Neural crest cell (in vitro differentiated cells): ENCODE results near the gene SCAF8. TPM values are rescaled to one million over a fixed set of nuclear protein-coding genes. Genes with fewer than 3 reads are reported as not detected.

ENCODE experiments used
- DNase-seq: peaks from one replicate; pipeline ENCODE4 v3.0.0; 2021; ENCODE audit warnings: low read depth, mixed read lengths, low spot score
- H3K27ac Mint-ChIP-seq: one replicate; pipeline ENCODE4 v1.8.0; 2021; ENCODE audit warnings: mild to moderate bottlenecking, mixed read lengths; ENCODE audit not compliant: unreplicated experiment
- H3K27me3 Mint-ChIP-seq: 2 replicates; pipeline ENCODE4 v1.8.0; 2021; ENCODE audit warnings: low read depth, mild to moderate bottlenecking, mixed read lengths
- H3K36me3 Mint-ChIP-seq: 2 replicates; pipeline ENCODE4 v1.8.0; 2021; ENCODE audit warnings: low read depth, mild to moderate bottlenecking, mixed read lengths
- H3K4me1 Mint-ChIP-seq: 2 replicates; pipeline ENCODE4 v1.8.0; 2021; ENCODE audit warnings: mixed read lengths
- H3K4me3 Mint-ChIP-seq: one replicate; pipeline ENCODE4 v1.8.0; 2021; ENCODE audit warnings: mild to moderate bottlenecking, mixed read lengths
- H3K9me3 Mint-ChIP-seq: 2 replicates; pipeline ENCODE4 v1.8.0; 2021; ENCODE audit warnings: mixed read lengths
- total RNA-seq: library from RNA; stranded (reverse); gene quantifications from 2 replicates; pipeline ENCODE4 v1.2.1, GENCODE V29; 2021
- TF ChIP-seq, protein P1 (sequence below): fragments of 200-600 bp; sonication (generic); conservative IDR thresholded peaks from 2 replicates; pipeline ENCODE4 v1.5.0; 2021; ENCODE audit warnings: antibody characterized with exemption, mild to moderate bottlenecking

Gene SCAF8
- total RNA-seq, 1 donor from 2014 or later, result 63.6 TPM

DNA sequence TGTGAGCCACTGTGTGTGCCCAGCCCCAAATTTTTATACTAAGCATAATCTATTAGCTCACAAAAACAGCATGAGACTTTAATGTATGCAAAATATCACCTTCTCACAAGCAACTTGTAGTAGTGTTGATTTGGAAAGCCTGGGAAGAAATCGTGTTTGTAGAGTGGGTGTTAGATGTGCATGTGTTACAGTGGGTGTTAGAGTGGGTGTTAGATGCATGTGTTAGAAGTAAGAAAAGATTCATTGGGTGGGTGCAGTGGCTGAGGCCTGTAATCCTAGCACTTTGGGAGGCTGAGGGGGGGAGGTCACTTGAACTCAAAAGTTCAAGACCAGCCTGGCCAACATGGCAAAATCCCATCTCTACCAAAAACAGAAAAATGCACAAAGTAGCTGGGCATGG is 6.3 kb upstream of the SCAF8 start:
- H3K9me3 Mint-ChIP-seq, result peaks cover 2% of the 10 kb centered on the region
- H3K27ac Mint-ChIP-seq, result no peak overlapping the region
- H3K27me3 Mint-ChIP-seq, result no peaks in the 10 kb centered on the region
- no peak for DNase-seq
- no peaks in the 10 kb centered on the region for H3K36me3 Mint-ChIP-seq
- TF ChIP-seq, protein P1, sequence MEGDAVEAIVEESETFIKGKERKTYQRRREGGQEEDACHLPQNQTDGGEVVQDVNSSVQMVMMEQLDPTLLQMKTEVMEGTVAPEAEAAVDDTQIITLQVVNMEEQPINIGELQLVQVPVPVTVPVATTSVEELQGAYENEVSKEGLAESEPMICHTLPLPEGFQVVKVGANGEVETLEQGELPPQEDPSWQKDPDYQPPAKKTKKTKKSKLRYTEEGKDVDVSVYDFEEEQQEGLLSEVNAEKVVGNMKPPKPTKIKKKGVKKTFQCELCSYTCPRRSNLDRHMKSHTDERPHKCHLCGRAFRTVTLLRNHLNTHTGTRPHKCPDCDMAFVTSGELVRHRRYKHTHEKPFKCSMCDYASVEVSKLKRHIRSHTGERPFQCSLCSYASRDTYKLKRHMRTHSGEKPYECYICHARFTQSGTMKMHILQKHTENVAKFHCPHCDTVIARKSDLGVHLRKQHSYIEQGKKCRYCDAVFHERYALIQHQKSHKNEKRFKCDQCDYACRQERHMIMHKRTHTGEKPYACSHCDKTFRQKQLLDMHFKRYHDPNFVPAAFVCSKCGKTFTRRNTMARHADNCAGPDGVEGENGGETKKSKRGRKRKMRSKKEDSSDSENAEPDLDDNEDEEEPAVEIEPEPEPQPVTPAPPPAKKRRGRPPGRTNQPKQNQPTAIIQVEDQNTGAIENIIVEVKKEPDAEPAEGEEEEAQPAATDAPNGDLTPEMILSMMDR, result no peak
- peaks cover 11% of the 10 kb centered on the region for H3K4me1 Mint-ChIP-seq
- no peak overlapping the region for H3K4me3 Mint-ChIP-seq

DNA sequence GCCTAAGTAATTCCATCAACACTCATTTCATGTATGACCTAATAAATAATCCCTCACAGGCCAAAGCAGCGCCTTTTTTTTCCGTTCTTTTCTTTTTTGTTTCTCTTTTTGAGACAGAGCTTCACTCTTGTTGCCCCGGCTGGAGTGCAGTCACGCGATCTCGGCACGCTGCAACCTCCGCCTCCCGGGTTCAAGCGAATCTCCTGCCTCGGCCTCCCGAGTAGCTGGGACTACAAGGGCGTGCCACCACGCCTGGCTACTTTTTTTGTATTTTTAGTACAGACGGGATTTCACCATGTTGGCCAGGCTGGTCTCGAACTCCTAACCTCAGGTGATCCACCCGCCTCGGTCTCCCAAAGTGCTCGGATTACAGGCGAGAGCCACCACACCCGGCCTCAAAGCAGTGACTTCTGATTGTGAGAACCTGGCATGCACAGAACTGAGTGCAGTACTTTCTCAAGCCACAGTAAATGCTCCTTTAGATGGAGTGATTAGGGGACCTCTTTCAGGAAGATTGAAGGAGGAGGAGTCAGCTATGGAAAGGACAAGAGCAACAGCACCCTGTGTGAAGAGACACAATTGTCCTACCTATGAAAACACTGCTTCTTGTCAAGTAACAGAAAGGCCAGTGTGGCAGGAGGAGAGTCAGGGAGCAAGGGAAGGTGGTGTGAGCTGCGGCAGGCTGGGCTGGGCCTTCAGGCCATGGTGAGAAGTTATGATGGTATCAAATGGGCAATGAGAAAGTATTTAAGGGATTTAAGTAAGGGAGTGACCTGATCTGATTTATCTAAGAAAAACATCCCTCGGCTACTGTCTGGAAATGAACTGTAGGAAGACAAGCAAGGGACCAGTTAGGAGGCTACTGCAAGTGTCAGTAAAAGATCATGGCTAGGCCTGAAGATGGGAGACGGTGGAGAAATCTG is 1.7 kb upstream of the SCAF8 start:
- TF ChIP-seq, protein P1, result no peak
- peaks cover 5% of the 10 kb centered on the region for H3K36me3 Mint-ChIP-seq
- no peaks in the 10 kb centered on the region for H3K9me3 Mint-ChIP-seq
- H3K4me1 Mint-ChIP-seq, result peaks cover 35% of the 10 kb centered on the region
- DNase-seq, result no peak
- peak overlapping the region; percentile 98 for H3K27ac Mint-ChIP-seq
- peak overlapping the region; percentile 91 for H3K4me3 Mint-ChIP-seq
- no peaks in the 10 kb centered on the region for H3K27me3 Mint-ChIP-seq

DNA sequence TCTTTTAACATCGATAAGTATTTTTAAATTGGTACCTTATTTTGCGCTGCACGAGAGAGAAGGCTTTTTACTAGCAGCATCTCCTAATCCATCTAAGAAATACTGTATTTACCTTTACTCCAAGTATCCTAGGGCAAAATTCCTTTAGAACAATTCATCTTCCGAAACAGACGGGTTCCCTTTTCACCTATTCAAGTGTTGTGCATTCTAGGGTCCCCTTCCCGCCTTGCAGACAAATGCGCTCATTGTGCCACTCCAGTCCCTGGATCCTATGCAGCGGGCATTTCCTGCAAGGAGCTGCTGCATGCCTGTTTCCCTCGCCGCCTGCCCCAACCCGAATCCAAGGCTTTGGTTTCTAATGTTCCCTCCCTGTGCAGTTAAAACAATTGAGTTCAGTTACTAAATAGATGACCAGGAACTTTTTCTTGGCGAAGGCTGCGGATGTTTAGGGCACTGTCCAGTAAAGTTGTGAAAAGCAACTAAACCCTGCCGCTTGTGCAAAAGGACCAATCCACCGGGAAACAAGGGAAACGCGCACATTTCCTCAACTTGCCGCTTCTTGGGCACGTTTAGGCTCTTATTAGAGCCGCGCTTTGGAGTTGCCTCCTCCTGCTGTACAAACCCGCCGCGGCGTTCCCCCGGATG is 556 bp upstream of the SCAF8 start:
- H3K27ac Mint-ChIP-seq, result peak overlapping the region; percentile 98
- peaks cover 44% of the 10 kb centered on the region for H3K4me1 Mint-ChIP-seq
- H3K9me3 Mint-ChIP-seq, result no peaks in the 10 kb centered on the region
- TF ChIP-seq, protein P1, result no peak
- peaks cover 7% of the 10 kb centered on the region for H3K36me3 Mint-ChIP-seq
- peak overlapping the region; percentile 91 for H3K4me3 Mint-ChIP-seq
- peak; percentile 50 for DNase-seq
- H3K27me3 Mint-ChIP-seq, result no peaks in the 10 kb centered on the region

DNA sequence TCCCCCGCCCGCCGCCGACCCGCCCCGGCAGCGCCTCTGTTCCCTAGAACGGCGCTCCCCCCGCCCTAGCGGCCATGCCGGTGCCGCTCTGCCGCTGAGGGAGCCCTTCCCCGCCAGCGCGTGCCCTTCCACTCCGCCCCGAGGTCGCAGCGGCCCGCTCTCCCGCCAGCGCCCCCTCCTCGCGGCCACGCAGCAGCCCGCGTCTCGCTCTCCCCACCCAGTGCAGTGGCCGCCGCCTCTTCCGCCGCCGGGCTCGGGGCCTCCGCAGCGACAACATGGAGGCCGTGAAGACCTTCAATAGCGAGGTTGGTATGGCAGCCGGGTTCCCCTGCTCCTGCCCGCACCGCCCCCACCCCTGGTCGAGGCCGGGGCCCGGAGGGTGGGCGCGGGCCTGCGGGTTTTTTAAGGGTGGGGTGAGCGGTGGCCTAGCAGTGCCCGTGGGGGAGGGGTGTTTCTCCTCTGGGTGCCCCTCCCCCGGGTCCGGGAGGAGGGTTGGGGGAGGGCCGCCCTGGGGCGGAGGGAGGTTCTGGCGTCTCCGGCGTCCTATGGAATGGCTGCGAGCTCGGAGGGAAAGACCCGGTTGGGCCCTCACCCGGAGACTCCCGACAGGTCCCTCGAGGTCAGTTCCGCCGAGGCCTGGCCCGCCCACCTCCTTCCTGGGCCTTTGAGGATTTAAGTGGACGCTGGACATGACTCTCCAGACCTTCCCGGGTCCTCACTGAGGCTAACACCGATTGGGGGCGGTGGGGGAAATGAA is 588 bp downstream of the SCAF8 start:
- H3K27me3 Mint-ChIP-seq, result no peaks in the 10 kb centered on the region
- TF ChIP-seq, protein P1, result no peak
- H3K27ac Mint-ChIP-seq, result peak overlapping the region; percentile 99
- peaks cover 55% of the 10 kb centered on the region for H3K4me1 Mint-ChIP-seq
- DNase-seq, result peak; percentile 88
- peak overlapping the region; percentile 97 for H3K4me3 Mint-ChIP-seq
- H3K9me3 Mint-ChIP-seq, result no peaks in the 10 kb centered on the region
- H3K36me3 Mint-ChIP-seq, result peaks cover 7% of the 10 kb centered on the region

DNA sequence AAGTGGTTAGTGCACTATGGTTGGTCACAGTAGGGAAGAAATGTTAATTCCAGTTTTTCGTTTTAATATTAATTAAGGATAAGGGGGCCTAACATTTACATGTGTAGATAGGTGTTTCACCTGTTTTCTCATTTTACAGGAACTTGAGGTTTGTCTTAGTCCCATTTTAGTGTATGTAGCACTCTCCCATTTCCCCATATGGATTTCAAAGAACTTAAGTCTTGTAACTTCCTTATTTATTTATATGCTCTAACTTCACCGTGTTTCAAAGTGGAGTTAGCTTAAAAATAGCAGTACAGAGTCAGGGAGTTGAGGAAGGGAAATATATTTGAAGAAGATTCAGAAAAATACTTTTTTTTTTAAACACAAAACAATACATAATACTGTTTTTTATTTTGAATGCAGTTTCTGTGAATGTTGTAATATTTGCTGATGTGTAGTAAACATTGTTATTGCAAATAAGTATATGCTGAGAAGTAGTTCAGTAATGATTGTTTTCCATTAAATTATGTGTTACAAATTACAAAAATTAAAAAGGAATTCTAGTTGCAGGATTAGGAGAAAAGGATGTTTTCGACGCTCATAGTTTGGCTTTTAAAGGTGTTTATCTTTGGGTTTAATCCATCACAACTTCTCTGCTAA is 3.5 kb downstream of the SCAF8 start:
- Mint-ChIP-seq H3K27me3 (no peaks in the 10 kb centered on the region), H3K36me3 (peaks cover 10% of the 10 kb centered on the region), H3K27ac (no peak overlapping the region), H3K4me3 (peak overlapping the region; percentile 69), H3K9me3 (no peaks in the 10 kb centered on the region), H3K4me1 (peaks cover 61% of the 10 kb centered on the region)
- no peak for DNase-seq
- TF ChIP-seq, protein P1, result no peak
